ENCODE measurements around the gene TENT4A. TPM values are rescaled to one million over a fixed set of nuclear protein-coding genes. Genes with fewer than 3 reads are reported as not detected.

Gene TENT4A
- total RNA-seq, 1 experiment from 2014 or later: 17.7 TPM

GRCh38 chr5:6730807-6731206, 17.6 kb downstream of the TENT4A start:
- DNase-seq (ENCODE audit: extremely low read depth, low read depth): no peak

DNA sequence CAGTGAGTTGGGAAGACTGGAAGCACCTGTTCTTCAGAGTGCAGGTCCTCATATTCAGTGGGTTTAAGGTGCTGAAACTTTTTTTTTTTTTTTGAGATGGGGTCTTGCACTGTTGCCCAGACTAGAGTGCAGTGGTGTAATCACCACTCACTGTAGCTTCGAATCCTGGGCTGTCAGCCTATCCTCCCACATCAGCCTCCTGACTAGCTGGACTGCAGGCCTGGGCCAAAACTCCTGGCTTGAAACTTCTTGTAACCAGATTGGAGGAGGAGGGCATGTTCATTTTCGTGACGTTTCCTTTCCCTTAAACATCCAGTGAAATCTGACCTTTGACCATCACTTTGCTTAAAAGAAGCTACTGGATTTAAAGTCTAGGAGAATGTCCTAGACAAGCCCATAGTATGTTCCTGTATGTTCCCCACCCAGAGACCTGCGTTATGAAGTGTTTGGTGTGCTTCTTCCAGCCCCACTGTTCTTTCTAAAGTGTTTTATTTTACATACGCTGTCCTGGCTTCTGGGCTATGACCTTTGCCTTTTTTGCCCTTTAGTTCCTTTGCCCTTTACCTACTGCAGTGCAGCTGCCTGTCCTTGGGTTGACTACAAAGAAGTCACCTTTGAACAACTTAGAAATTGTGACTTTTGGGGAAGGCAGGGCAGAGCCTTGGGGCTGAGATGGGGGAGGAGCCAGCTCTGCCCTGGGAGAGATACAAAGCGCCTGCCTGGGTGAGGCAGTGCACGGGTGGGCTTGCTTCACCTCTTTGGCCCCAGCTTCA, 18.4 kb downstream of the TENT4A start:
- DNase-seq (ENCODE audit: extremely low read depth, low read depth): no peak

GRCh38 chr5:6732634-6733410, 19.6 kb downstream of the TENT4A start:
- no peak for DNase-seq (ENCODE audit: extremely low read depth, low read depth)

- no peak for DNase-seq (ENCODE audit: extremely low read depth, low read depth)
These were observed 20.4 kb downstream of the TENT4A start for GRCh38 chr5:6733411-6734242.

- DNase-seq (ENCODE audit: extremely low read depth, low read depth): no peak
These were observed 21.0 kb downstream of the TENT4A start for GRCh38 chr5:6734243-6734700.

DNA sequence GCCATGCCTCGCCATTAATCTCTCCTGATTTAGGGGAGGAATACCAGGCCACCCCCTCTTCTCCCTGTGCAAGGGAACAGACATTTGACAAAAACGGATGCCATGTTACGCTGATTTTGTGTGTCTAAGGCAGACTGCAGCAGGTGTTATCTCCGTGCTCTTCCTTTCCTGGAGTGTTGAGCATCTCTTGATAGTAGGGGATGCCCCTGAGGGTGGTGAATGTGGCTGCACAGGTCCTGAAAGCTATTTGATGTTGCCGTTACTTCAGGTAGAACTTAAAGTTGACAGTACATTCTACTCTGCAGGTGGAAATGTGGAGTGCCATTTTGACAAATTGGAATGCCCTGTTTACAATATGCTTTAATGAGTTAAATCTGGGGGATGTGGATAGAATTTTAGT, 21.5 kb downstream of the TENT4A start:
- no peak for DNase-seq (ENCODE audit: extremely low read depth, low read depth)

DNA sequence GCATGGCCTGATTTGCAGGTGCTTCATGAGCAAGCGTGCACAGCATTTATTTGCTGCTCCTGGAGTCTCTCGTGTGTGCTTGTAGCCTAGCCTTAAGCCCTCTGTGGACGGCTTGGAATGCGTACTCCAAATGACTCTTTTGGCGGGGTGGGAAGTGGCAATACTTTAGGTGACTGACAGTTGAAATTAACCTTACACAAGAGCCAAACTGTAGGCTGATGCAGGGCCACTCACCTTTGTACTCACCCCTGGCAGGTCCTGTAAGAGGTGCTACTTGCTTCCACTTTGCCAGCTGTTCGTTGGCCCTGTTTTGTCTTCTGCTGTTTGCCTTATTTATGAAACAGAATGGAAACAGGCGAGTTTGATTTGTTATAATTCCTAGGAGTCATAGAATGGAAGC, 22.9 kb downstream of the TENT4A start:
- DNase-seq (ENCODE audit: extremely low read depth, low read depth): no peak

DNA sequence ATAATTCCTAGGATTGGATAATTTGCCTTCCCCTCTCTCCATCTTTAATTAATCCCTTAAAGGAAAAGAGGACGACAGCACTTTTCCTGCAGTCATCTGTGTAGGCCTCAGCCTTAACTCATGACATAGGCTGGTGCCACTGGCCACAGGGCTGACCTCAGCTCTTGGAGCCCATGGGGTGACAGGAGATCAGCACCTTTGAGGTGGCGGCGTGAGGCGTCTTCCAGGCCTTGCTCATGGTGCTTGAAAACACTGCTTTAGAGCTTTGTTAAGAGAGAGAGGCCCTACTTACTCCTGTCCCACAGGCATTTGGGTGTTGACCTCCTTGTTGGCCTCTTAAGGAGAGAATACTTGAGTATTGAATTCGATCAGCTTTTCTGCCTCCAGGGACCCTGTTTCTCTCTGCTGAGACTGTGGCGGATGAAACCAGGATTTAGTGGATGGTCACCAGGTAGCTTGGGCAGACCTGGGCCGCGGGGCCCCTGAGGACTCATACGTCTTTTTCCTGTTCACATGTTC, 23.4 kb downstream of the TENT4A start:
- DNase-seq (ENCODE audit: extremely low read depth, low read depth): no peak

GRCh38 chr5:6737043-6737941, 24.1 kb downstream of the TENT4A start:
- no peak for DNase-seq (ENCODE audit: extremely low read depth, low read depth)

GRCh38 chr5:6739603-6740002, 26.4 kb downstream of the TENT4A start:
- DNase-seq (ENCODE audit: extremely low read depth, low read depth): no peak

DNA sequence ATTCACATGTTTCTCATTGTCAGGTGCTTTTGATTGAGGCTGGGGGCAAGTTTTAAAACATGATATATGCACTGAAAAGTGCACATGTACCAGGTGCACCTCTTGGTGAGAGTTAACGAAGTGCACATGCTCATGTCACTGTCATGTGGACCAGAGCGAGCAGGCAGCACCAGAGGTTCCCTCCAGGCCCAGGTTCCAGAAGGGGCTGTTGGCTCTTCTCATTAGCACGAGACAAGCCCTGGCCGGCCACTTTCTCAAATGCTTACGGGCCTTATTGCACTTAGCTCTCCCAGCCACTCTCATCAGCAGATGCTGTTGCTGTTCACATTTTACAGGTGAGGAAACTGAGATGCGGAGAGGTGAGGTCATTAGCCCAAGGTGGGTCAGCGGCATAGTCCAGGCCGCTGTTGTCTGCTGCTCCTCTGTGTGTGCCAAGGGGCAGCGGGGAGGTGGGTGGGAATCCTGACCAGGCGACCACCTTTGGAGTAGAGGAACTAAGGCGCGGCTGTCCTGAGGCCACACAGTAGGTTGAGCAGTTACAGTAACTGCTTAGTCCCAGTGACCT, 27.4 kb downstream of the TENT4A start:
- DNase-seq (ENCODE audit: extremely low read depth, low read depth): no peak

GRCh38 chr5:6742081-6742758, 29.0 kb downstream of the TENT4A start:
- no peak for DNase-seq (ENCODE audit: extremely low read depth, low read depth)

GRCh38 chr5:6743161-6743560, 29.9 kb downstream of the TENT4A start:
- DNase-seq (ENCODE audit: extremely low read depth, low read depth): no peak

DNA sequence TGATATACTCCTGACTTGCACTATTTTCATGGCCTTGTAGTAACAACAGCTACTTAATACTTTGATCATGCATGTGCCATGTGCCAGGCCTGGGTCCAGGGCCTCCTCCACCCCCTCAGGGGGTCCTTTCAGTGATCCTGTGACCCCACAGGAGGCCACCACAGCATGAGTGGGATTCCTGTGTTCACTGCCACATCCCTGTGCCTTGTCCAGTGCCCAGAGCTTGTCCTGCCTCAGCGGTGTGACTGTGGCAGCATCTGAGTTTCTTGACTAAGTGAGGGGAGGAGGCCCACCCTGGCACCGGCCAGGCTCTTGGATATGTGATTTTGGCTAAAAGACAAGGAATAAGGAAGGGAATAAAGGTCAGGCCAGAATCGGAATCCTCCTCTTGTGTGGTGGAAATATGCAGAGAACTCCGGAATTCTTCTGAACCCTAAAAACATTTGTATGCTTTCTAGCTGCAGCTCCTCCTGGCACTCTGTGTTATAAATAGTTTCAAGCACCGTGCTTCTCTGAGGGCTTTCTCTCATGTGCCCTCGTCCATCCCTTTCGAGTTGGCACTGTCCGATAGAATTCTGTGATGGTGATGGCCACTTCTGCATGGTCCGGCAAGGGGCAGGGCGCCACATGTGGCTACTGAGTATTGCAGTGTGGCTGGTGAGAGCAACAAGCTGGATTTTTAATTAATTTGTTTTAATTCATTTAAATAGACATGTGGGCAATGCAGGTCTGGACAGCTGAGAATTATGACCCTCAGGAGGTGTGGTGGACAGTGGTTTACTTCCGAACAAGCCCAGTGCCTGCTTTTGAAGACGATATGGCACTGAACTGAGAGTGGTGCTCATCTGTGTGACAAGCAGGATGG, 31.8 kb downstream of the TENT4A start:
- DNase-seq (ENCODE audit: extremely low read depth, low read depth): no peak

DNA sequence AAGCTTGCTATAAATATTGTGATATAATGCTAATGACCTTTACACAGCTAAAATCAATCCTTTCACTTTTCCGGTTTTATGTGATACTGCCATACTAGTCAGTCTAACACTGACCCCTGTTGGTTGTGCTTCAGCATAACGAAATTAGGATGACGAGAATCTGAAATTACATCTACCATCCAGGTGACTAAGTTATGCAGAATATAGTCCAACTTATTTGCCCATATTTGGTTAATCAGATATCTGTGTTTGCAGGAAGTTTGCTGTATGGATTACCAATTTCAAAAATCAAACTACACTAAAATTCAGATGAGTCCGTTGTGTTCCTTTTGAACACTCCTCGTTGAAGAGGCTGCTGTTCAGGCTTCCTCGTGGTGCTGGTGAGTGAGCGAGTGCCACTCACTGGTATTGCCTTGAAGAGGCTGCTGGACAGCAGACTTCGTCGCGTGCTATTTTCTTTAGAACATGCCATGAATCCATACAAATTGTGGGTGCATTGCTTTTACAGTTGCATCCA, 32.5 kb downstream of the TENT4A start:
- DNase-seq (ENCODE audit: extremely low read depth, low read depth): peak; percentile 44

DNA sequence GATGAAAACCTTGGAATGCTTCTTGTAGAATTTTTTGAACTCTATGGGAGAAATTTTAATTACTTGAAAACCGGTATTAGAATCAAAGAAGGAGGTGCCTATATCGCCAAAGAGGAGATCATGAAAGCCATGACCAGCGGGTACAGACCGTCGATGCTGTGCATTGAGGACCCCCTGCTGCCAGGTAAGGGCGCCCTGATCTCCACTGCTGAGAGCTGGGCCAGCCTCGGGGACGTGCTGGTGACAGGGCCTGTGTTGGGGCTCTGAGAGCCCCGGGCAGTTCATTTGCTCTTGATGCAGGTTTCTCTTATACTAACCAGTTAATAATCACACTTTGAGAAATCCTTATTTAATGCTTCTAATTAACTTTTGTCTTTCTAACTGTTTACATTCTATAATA, 33.0 kb downstream of the TENT4A start:
- DNase-seq (ENCODE audit: extremely low read depth, low read depth): no peak

GRCh38 chr5:6747103-6747502, 33.9 kb downstream of the TENT4A start:
- no peak for DNase-seq (ENCODE audit: extremely low read depth, low read depth)

DNA sequence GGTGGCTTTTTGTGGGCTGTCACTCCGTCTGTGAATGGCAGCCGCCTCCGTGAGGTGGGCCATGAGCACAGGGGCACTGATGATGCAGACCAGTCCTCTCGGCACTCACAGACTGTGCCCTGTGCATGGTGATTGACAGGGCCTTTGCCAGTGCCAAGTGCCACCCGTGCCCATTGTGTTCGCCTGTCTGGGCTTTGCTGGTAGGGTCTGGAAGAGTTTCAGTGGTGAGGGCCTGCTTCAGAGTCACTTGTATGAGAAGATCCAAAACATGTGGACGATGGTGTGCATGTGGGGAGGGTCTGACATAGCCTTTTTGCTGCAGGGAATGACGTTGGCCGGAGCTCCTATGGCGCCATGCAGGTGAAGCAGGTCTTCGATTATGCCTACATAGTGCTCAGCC, 34.9 kb downstream of the TENT4A start:
- no peak for DNase-seq (ENCODE audit: extremely low read depth, low read depth)

All from NCI-H460 (cell line).